Subcutaneous abdominal adipose tissue (tissue), 5 donors: Measurements from ENCODE around the gene ELMO1.

Experiments used
- H3K27ac ChIP-seq: one replicate; pipeline ENCODE4 v1.7.0; 2013; ENCODE audit warnings: low read depth, mild to moderate bottlenecking, inconsistent platforms, low read length, moderate library complexity
- H3K27me3 ChIP-seq, 5 donors: one replicate each; pipeline ENCODE4 v1.7.0; 2013; ENCODE audit warnings: low read length in 5 of 5, inconsistent platforms in 1 of 5; ENCODE audit not compliant: control insufficient read depth in 5 of 5, insufficient read depth in 4 of 5
- H3K36me3 ChIP-seq, 5 donors: one replicate each; pipeline ENCODE4 v1.7.0; 2013; ENCODE audit warnings: low read length in 5 of 5; ENCODE audit not compliant: control insufficient read depth in 5 of 5, insufficient read depth in 5 of 5
- H3K4me1 ChIP-seq, 5 donors: one replicate each; pipeline ENCODE4 v1.7.0; 2013; ENCODE audit warnings: low read length in 5 of 5, mild to moderate bottlenecking in 3 of 5, moderate library complexity in 1 of 5; ENCODE audit not compliant: control insufficient read depth in 5 of 5, insufficient read depth in 5 of 5
- H3K4me3 ChIP-seq, 5 donors: one replicate each; pipeline ENCODE4 v1.7.0; 2013; ENCODE audit warnings: low read length in 5 of 5, low read depth in 1 of 5
- H3K9ac ChIP-seq, 5 donors: one replicate each; pipeline ENCODE4 v1.7.0; 2013; ENCODE audit warnings: low read length in 5 of 5, mild to moderate bottlenecking in 4 of 5, moderate library complexity in 3 of 5
- H3K9me3 ChIP-seq, 5 donors: one replicate each; pipeline ENCODE4 v1.7.0; 2013; ENCODE audit warnings: low read length in 5 of 5; ENCODE audit not compliant: control insufficient read depth in 5 of 5
- donor health status: healthy.
- donor health status: healthy.
- donor health status: healthy.
- donor health status: healthy.
- donor health status: healthy.

The ELMO1 gene

DNA sequence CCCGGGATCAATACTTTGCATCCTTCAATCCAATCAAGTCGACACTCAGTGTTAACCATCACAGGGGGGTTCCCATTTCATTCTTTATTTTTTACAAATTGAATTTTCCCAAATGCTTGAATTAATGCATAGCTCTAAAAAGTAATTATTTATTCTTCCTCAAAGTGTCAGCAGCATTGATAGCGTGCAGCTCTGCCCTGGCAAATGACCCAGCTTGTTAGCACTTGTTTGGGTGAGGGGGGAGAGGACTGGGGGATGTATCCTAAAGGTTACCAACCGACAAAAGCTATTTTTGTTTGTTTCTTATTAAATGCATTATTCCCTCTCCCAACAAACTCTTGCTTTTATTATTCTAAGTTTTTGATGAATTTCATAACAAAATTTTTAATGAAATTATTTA, 27.0 kb upstream of the ELMO1 start:
- no peak overlapping the region for H3K4me3 ChIP-seq
- no peak overlapping the region for H3K27ac ChIP-seq
- H3K4me1 ChIP-seq, result peaks cover 0 to 17% (median 3%) of the 10 kb centered on the region in 5 donors
- H3K9me3 ChIP-seq, result no peaks in the 10 kb centered on the region
- no peak overlapping the region for H3K9ac ChIP-seq
- no peaks in the 10 kb centered on the region for H3K36me3 ChIP-seq
- H3K27me3 ChIP-seq, result peaks cover 0 to 3% (median 0%) of the 10 kb centered on the region in 5 donors

GRCh38 chr7:37471619-37472018, 23.0 kb upstream of the ELMO1 start:
- Histone ChIP-seq H3K9ac (no peak overlapping the region), H3K36me3 (no peaks in the 10 kb centered on the region), H3K27me3 (peaks cover 0 to 3% (median 0%) of the 10 kb centered on the region in 5 donors), H3K9me3 (no peaks in the 10 kb centered on the region), H3K4me3 (no peak overlapping the region), H3K27ac (no peak overlapping the region), H3K4me1 (peaks cover 0 to under 1% (median 0%) of the 10 kb centered on the region in 5 donors)

GRCh38 chr7:37467002-37467401, 18.3 kb upstream of the ELMO1 start:
- no peak overlapping the region for H3K4me3 ChIP-seq
- H3K27me3 ChIP-seq, result no peaks in the 10 kb centered on the region
- H3K4me1 ChIP-seq, result no peaks in the 10 kb centered on the region
- H3K9ac ChIP-seq, result no peak overlapping the region
- no peak overlapping the region for H3K27ac ChIP-seq
- no peaks in the 10 kb centered on the region for H3K36me3 ChIP-seq
- H3K9me3 ChIP-seq, result no peaks in the 10 kb centered on the region

DNA sequence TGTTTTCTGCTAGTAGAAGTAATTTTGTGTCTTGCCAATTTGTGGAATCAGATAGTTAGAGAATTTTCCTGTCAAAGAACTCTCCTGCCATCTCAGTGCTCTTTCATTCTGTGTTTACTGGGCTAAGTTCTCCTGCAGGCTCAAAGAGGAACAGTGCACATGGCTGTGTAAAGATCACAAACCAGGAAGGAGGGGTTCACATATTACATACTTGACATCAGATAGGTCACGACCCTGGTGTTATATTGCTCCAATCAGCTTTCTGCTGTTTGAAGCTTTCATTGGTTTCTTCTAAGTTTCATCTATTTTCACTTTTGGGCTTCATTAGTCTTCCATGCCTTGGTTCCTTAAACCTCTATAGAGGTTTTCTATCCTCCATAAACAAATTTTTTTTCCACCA, 13.5 kb upstream of the ELMO1 start:
- no peaks in the 10 kb centered on the region for H3K4me1 ChIP-seq
- H3K36me3 ChIP-seq, result no peaks in the 10 kb centered on the region
- H3K4me3 ChIP-seq, result no peak overlapping the region
- no peak overlapping the region for H3K27ac ChIP-seq
- no peaks in the 10 kb centered on the region for H3K9me3 ChIP-seq
- H3K9ac ChIP-seq, result no peak overlapping the region
- no peaks in the 10 kb centered on the region for H3K27me3 ChIP-seq

DNA sequence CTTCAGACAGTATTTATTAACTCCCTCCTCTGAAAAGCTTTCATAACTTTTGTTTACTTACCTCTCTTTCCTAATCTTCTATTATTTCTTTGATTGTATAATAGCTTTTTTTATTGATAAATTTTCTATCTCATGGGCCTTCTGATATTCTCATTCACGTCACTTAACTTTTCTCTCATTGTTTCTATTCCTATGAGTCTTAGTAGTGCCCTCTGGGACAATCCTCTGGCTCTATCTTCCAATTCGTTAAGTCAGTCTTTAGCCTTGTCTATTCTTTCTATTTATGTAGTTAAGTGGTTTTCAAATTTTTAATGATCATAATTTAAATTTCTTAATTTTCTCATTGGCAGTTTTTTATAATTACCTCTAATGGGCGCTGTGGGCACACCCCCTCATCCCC, 6.4 kb upstream of the ELMO1 start:
- no peak overlapping the region for H3K27ac ChIP-seq
- peaks cover 0 to 5% (median 0%) of the 10 kb centered on the region in 5 donors for H3K9me3 ChIP-seq
- H3K4me3 ChIP-seq, result no peak overlapping the region
- H3K27me3 ChIP-seq, result peaks cover 0 to 3% (median 0%) of the 10 kb centered on the region in 5 donors
- no peaks in the 10 kb centered on the region for H3K36me3 ChIP-seq
- no peaks in the 10 kb centered on the region for H3K4me1 ChIP-seq
- H3K9ac ChIP-seq, result no peak overlapping the region

GRCh38 chr7:37452346-37452745, 3.7 kb upstream of the ELMO1 start:
- Histone ChIP-seq H3K27me3 (peaks cover 0 to 7% (median 5%) of the 10 kb centered on the region in 5 donors), H3K9ac (no peak overlapping the region), H3K4me3 (no peak overlapping the region), H3K4me1 (peaks cover 0 to 25% (median 18%) of the 10 kb centered on the region in 5 donors), H3K36me3 (no peaks in the 10 kb centered on the region), H3K27ac (no peak overlapping the region), H3K9me3 (peaks cover 0 to 5% (median 0%) of the 10 kb centered on the region in 5 donors)

DNA sequence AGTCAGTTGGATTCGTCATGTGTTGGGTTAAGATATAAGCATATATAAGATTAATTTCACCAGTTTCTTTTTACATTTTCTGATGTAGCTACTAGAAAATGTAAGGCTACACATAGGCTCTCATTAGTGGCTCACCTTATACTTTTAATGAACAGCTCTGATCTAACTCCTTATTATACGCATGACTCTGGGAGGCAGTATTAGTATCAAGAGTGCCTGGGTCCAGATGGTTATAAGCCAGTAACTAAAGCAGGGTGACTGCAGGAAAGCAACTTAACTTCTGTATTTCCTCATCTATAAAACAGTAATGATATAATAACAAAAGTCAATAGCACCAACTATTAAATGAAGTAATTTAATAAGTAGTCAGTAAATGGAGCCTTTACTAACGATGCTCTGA, 1.4 kb upstream of the ELMO1 start:
- H3K27me3 ChIP-seq, result peaks cover 0 to 14% (median 6%) of the 10 kb centered on the region in 5 donors
- H3K36me3 ChIP-seq, result no peaks in the 10 kb centered on the region
- no peaks in the 10 kb centered on the region for H3K9me3 ChIP-seq
- no peak overlapping the region for H3K4me3 ChIP-seq
- H3K27ac ChIP-seq, result no peak overlapping the region
- H3K4me1 ChIP-seq, result peaks cover 0 to 44% (median 25%) of the 10 kb centered on the region in 5 donors
- no peak overlapping the region for H3K9ac ChIP-seq

DNA sequence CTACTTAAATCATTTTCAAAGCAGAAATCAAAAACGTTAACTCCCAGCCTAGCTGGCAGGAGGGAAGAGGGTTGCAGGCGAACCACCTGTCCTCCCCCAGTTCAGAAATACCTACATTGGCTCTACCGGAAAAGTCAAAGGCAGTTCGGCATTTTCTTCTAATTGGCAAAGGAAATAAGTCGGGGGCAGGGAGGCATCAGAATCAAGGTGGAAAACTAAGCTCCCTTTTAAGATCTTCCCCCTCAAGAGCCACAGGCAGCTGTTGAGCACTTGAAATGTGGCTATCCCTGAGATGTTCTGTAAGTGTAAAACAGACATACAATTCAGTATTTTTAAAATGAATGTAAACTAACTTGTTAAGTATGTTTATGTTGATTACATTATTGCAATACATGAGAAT, 957 bp upstream of the ELMO1 start:
- H3K9ac ChIP-seq, result peak overlapping the region in 1 of 5 donors; percentile 35
- H3K4me1 ChIP-seq, result peaks cover 0 to 45% (median 25%) of the 10 kb centered on the region in 5 donors
- H3K4me3 ChIP-seq, result peak overlapping the region in 3 of 5 donors; percentile 74 to 84 (median 79)
- H3K27me3 ChIP-seq, result peaks cover 0 to 14% (median 6%) of the 10 kb centered on the region in 5 donors
- no peaks in the 10 kb centered on the region for H3K36me3 ChIP-seq
- no peak overlapping the region for H3K27ac ChIP-seq
- H3K9me3 ChIP-seq, result no peaks in the 10 kb centered on the region

DNA sequence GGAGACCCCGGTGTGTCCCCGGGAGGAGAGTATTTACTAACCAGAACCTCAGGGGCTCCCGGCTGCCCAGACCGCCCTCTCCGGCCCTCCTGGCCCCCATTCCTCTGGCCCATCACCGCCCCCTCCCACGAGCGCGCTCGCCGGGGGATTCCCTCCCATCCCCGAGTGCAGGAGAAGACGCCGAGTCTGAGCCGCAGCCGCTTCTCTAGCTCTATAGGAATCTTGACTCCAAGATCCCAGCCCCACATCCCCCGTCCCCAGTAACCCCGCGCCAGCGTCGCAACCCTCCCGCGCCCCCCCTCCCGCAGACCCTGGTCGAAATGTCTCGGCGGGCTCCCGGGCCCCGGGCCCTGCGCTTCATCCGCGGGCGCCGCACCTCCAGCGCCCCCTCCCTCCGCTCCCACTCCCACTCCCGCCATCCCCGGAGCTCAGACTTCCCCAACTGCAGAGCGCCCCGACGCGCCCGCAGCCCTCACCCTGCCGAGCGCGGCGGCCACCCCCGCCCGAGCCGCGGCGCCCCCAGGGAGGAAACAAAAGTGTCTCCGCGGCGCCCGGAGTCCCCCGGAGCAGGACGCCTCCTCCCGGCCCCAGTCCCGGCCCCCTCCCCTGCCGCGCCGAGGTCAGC, 541 bp downstream of the ELMO1 start:
- Histone ChIP-seq H3K4me3 (peak overlapping the region in 4 of 5 donors; percentile 74 to 84 (median 80)), H3K4me1 (peaks cover 0 to 50% (median 32%) of the 10 kb centered on the region in 5 donors), H3K36me3 (no peaks in the 10 kb centered on the region), H3K27ac (peak overlapping the region; percentile 77), H3K9ac (peak overlapping the region in 3 of 5 donors; percentile 61 to 69 (median 68)), H3K9me3 (no peaks in the 10 kb centered on the region), H3K27me3 (peaks cover 0 to 14% (median 6%) of the 10 kb centered on the region in 5 donors)

DNA sequence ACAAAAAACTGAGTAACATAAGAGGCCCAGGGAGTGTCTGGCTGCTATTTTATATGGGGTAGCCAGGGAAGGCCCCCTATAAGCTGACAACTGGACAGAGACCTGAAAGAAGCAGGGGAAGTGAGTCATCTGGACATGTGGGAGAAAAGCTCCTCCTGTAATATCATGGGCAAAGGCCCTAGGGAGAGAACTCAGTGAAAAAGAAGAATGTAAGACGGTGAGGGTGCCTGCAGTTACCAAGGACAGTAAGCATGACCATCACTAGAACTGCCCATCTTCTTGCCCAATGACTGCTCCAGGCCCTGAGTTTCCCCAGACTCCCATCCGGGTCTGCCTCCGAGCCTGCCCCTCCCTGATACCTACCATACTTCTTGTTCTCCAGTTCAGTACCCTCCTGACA, 2.3 kb downstream of the ELMO1 start:
- peaks cover 0 to 62% (median 42%) of the 10 kb centered on the region in 5 donors for H3K4me1 ChIP-seq
- peaks cover 0 to 14% (median 6%) of the 10 kb centered on the region in 5 donors for H3K27me3 ChIP-seq
- H3K9me3 ChIP-seq, result no peaks in the 10 kb centered on the region
- no peak overlapping the region for H3K9ac ChIP-seq
- H3K27ac ChIP-seq, result peak overlapping the region; percentile 77
- H3K4me3 ChIP-seq, result peak overlapping the region in 1 of 5 donors; percentile 17
- H3K36me3 ChIP-seq, result no peaks in the 10 kb centered on the region
